H1 (cell line): Measurements from ENCODE around the gene DHX57. TPM values are rescaled to one million over a fixed set of nuclear protein-coding genes. Genes with fewer than 3 reads are reported as not detected.

Experiments
- CTCF ChIA-PET: fragments of 300-600 bp; sonication (Branson Sonifier 250); formaldehyde crosslinking; loops from one replicate; lab custom pipeline; 2021; ENCODE audit not compliant: partially characterized antibody; lab: Charles Lee
- POLR2A ChIA-PET: fragments of 300-600 bp; sonication (Branson Sonifier 250); formaldehyde crosslinking; loops from one replicate; lab custom pipeline; 2021; ENCODE audit warnings: inconsistent platforms; ENCODE audit not compliant: partially characterized antibody; lab: Charles Lee
- DNase-seq, 2 experiments: peaks; one replicate each; pipeline versions ENCODE4 v3.0.0 to v3.0.0-alpha.2; 2010 to 2022; ENCODE audit warnings: low spot score in 2 of 2, low read depth in 1 of 2, mixed read lengths in 1 of 2
- FAIRE-seq: peaks from 2 replicates; lab custom pipeline; 2011; peaks lifted over from hg19 to GRCh38; lab: Jason Lieb, UNC
- H2AFZ ChIP-seq: 2 replicates; pipeline ENCODE4 v1.8.1; 2012; ENCODE audit warnings: low read length, inconsistent platforms
- H2AK5ac ChIP-seq: 2 replicates; pipeline ENCODE4 v1.6.1; 2013; ENCODE audit warnings: low read depth, low read length
- H2BK120ac ChIP-seq: replicated peaks from 2 replicates; pipeline ENCODE3; 2013; ENCODE audit warnings: low read depth, low read length, inconsistent platforms
- H2BK12ac ChIP-seq: 2 replicates; pipeline ENCODE4 v1.6.1; 2013; ENCODE audit warnings: low read depth, low read length
- H2BK15ac ChIP-seq: 2 replicates; pipeline ENCODE4 v1.6.1; 2013; ENCODE audit warnings: low read length
- H2BK20ac ChIP-seq: 2 replicates; pipeline ENCODE4 v1.6.1; 2013; ENCODE audit warnings: low read length
- H2BK5ac ChIP-seq: 2 replicates; pipeline ENCODE4 v1.6.1; 2013; ENCODE audit warnings: low read depth, low read length
- H3K14ac ChIP-seq: 2 replicates; pipeline ENCODE4 v1.6.1; 2013; ENCODE audit warnings: inconsistent platforms; ENCODE audit not compliant: insufficient read length
- H3K18ac ChIP-seq: 2 replicates; pipeline ENCODE4 v1.6.1; 2013; ENCODE audit warnings: low read length; ENCODE audit errors: extremely low read depth
- H3K23ac ChIP-seq: 2 replicates; pipeline ENCODE4 v1.6.1; 2013; ENCODE audit warnings: inconsistent platforms; ENCODE audit not compliant: insufficient read length
- H3K23me2 ChIP-seq: 2 replicates; pipeline ENCODE4 v1.6.1; 2013; ENCODE audit warnings: low read depth, low read length
- H3K27ac ChIP-seq: 2 replicates; pipeline ENCODE4 v1.6.1; 2011; ENCODE audit warnings: low read depth, low read length, inconsistent platforms
- H3K27me3 ChIP-seq, 4 experiments: replicated peaks in 1 of 4; 1 replicate in 1 of 4; 2 replicates in 3 of 4; pipeline versions ENCODE4 v1.6.1 to v1.8.1; 2011 to 2013; ENCODE audit warnings: low read length in 3 of 4, mild to moderate bottlenecking in 3 of 4, inconsistent platforms in 2 of 4, mixed read lengths in 2 of 4, moderate library complexity in 1 of 4; ENCODE audit not compliant: control insufficient read depth in 3 of 4, insufficient read depth in 3 of 4; ENCODE audit errors: extremely low read depth in 1 of 4
- H3K36me3 ChIP-seq, 4 experiments: 2 replicates each; pipeline versions ENCODE4 v1.6.1 to v1.8.1; 2011 to 2013; ENCODE audit warnings: mild to moderate bottlenecking in 4 of 4, low read length in 3 of 4, moderate library complexity in 2 of 4, control low read depth in 1 of 4, inconsistent platforms in 1 of 4; ENCODE audit not compliant: insufficient read depth in 4 of 4, control insufficient read depth in 2 of 4
- H3K4ac ChIP-seq: replicated peaks from 2 replicates; pipeline ENCODE3; 2013; ENCODE audit warnings: low read length, low read depth, mixed read lengths, inconsistent platforms; ENCODE audit not compliant: insufficient read length
- H3K4me1 ChIP-seq, 4 experiments: replicated peaks in 1 of 4; 1 replicate in 1 of 4; 2 replicates in 3 of 4; pipeline versions ENCODE4 v1.6.1 to v1.8.1; 2011 to 2013; ENCODE audit warnings: low read length in 3 of 4, inconsistent platforms in 2 of 4, mixed read lengths in 1 of 4; ENCODE audit not compliant: insufficient read depth in 4 of 4, control insufficient read depth in 3 of 4
- H3K4me2 ChIP-seq, 2 experiments: 2 replicates each; pipeline versions ENCODE4 v1.6.1 to v1.8.1; 2011 to 2013; ENCODE audit warnings: low read depth in 2 of 2, low read length in 2 of 2, control low read depth in 1 of 2, inconsistent platforms in 1 of 2, mild to moderate bottlenecking in 1 of 2; ENCODE audit not compliant: insufficient read depth in 1 of 2
- H3K4me3 ChIP-seq, 4 experiments: fragments of 200-600, 300-600 bp in 1 of 4; sonication (generic), shearing (Covaris generic), sonication (Bioruptor Twin) in 1 of 4; 2 replicates each; pipeline versions ENCODE4 v1.5.1 to v1.8.1; 2011 to 2016; ENCODE audit warnings: low read length in 4 of 4, low read depth in 3 of 4, control low read depth in 2 of 4, inconsistent platforms in 2 of 4, mild to moderate bottlenecking in 2 of 4, mixed read lengths in 1 of 4, moderate library complexity in 1 of 4; ENCODE audit not compliant: insufficient read depth in 2 of 4; ENCODE audit errors: extremely low read depth in 1 of 4
- H3K56ac ChIP-seq: replicated peaks from 2 replicates; pipeline ENCODE3; 2013; ENCODE audit warnings: low read depth, mild to moderate bottlenecking, mixed read lengths, low read length, inconsistent platforms; ENCODE audit not compliant: insufficient read length
- H3K79me1 ChIP-seq: 2 replicates; pipeline ENCODE4 v1.6.1; 2013; ENCODE audit warnings: low read depth, low read length, control low read depth
- H3K79me2 ChIP-seq, 2 experiments: 2 replicates each; pipeline versions ENCODE4 v1.6.1 to v1.8.1; 2012 to 2013; ENCODE audit warnings: low read length in 2 of 2, mild to moderate bottlenecking in 2 of 2, inconsistent platforms in 1 of 2; ENCODE audit not compliant: insufficient read depth in 2 of 2, control insufficient read depth in 1 of 2
- H3K9ac ChIP-seq, 4 experiments: replicated peaks in 1 of 4; 1 replicate in 1 of 4; 2 replicates in 3 of 4; pipeline versions ENCODE4 v1.6.1 to v1.8.1; 2011 to 2013; ENCODE audit warnings: low read depth in 3 of 4, low read length in 3 of 4, control low read depth in 2 of 4, mild to moderate bottlenecking in 2 of 4, moderate library complexity in 2 of 4, inconsistent platforms in 1 of 4; ENCODE audit errors: extremely low read depth in 1 of 4
- H3K9me3 ChIP-seq, 2 experiments: 2 replicates each; pipeline versions ENCODE4 v1.6.1 to v1.8.1; 2012 to 2013; ENCODE audit warnings: mild to moderate bottlenecking in 2 of 2, moderate library complexity in 2 of 2, control low read depth in 1 of 2, inconsistent platforms in 1 of 2, low read depth in 1 of 2, low read length in 1 of 2, mixed read lengths in 1 of 2; ENCODE audit not compliant: insufficient read depth in 2 of 2
- H4K20me1 ChIP-seq, 2 experiments: replicated peaks in 1 of 2; 2 replicates each; pipeline versions ENCODE3 to v1.8.1; 2011 to 2013; ENCODE audit warnings: inconsistent platforms in 2 of 2, low read length in 2 of 2, mild to moderate bottlenecking in 1 of 2; ENCODE audit not compliant: insufficient read depth in 2 of 2, control insufficient read depth in 1 of 2
- H4K5ac ChIP-seq: 2 replicates; pipeline ENCODE4 v1.6.1; 2013; ENCODE audit warnings: low read length, low read depth, mixed read lengths, inconsistent platforms; ENCODE audit not compliant: insufficient read length
- H4K8ac ChIP-seq: 2 replicates; pipeline ENCODE4 v1.8.0; 2013; ENCODE audit warnings: mild to moderate bottlenecking, moderate library complexity, low read length, inconsistent platforms; ENCODE audit not compliant: insufficient read depth; ENCODE audit errors: extremely low read depth
- H4K91ac ChIP-seq: replicated peaks from 2 replicates; pipeline ENCODE3; 2013; ENCODE audit warnings: low read length, mixed read lengths, inconsistent platforms; ENCODE audit not compliant: insufficient read length
- CBX8 ChIP-seq: fragments of 300-800, 300-1000 bp; sonication (generic); IDR thresholded peaks from 2 replicates; pipeline ENCODE4 v1.7.1; 2016; ENCODE audit warnings: low read depth, low read length, borderline replicate concordance
- CTBP2 ChIP-seq: IDR thresholded peaks from 2 replicates; pipeline ENCODE4 v1.7.0; 2011; ENCODE audit warnings: borderline replicate concordance, mild to moderate bottlenecking, moderate library complexity, mixed read lengths, low read length; ENCODE audit not compliant: insufficient read depth, insufficient read length
- KDM1A ChIP-seq: fragments of 200-600, 300-600 bp; sonication (generic); IDR thresholded peaks from 2 replicates; pipeline ENCODE4 v1.7.1; 2016; ENCODE audit warnings: mild to moderate bottlenecking, low read length, borderline replicate concordance
- KDM4A ChIP-seq: IDR thresholded peaks from one replicate; pipeline ENCODE4 v1.7.1; 2012; ENCODE audit warnings: low read depth, mild to moderate bottlenecking, moderate library complexity, low read length, inconsistent platforms; ENCODE audit not compliant: severe bottlenecking
- POLR2AphosphoS5 ChIP-seq: IDR thresholded peaks from 2 replicates; pipeline ENCODE4 v1.6.1; 2011; ENCODE audit warnings: low read depth, low read length
- RFX5 ChIP-seq: IDR thresholded peaks from 2 replicates; pipeline ENCODE4 v1.6.1; 2011; ENCODE audit warnings: low read depth, low read length, improper control_type of control experiment, borderline replicate concordance
- SRF ChIP-seq: IDR thresholded peaks from 2 replicates; pipeline ENCODE4 v1.6.1; 2011; ENCODE audit warnings: mild to moderate bottlenecking, low read depth, low read length, moderate library complexity
- USF2 ChIP-seq: IDR thresholded peaks from 2 replicates; pipeline ENCODE4 v1.6.1; 2011; ENCODE audit warnings: low read length, improper control_type of control experiment
- WGBS, 2 experiments: shearing (Covaris generic) in 1 of 2; methylation state at CpG; one replicate each; pipeline versions ENCODE4 v1.1.6 to v1.1.7; 2013 to 2015; ENCODE audit warnings: low lambda C conversion rate in 2 of 2, mixed read lengths in 2 of 2, inconsistent platforms in 1 of 2, low coverage in 1 of 2, missing lambda C conversion rate in 1 of 2; ENCODE audit not compliant: insufficient replicate concordance in 2 of 2, insufficient coverage in 1 of 2, insufficient read length in 1 of 2; ENCODE audit errors: extremely low coverage in 1 of 2, missing lambda C conversion rate in 1 of 2; 5-methylcytosine and 5-hydroxymethylcytosine counted together
- polyA plus RNA-seq, 7 experiments: library from polyadenylated mRNA; depleted of rRNA in 3 of 7; stranded (reverse) in 5 of 7; unstranded in 2 of 7; fragments of >200 nt in 5 of 7; fragments of 200-250 nt in 2 of 7; gene quantifications; 1 replicate in 5 of 7; 2 replicates in 1 of 7; 4 replicates in 1 of 7; pipeline versions ENCODE4 v1.2.1 to v1.2.3, GENCODE V29; 2011 to 2013; ENCODE audit warnings: missing spikeins in 2 of 7, mixed read lengths in 2 of 7
- total RNA-seq: library from RNA; stranded (reverse); fragmentation: NEBNext Ultra II Directional; extraction: Animal tissue kit (Norgen Biotek cat#: 25700); gene quantifications from 2 replicates; pipeline ENCODE4 v1.2.1, GENCODE V29; 2021

The DHX57 gene
- total and polyA plus RNA-seq, 2 of the 8 experiments (the other 6 are each of a cell fraction or from before 2014, with no cell fraction given) = 10.7 to 32.9 TPM

- H3K9ac ChIP-seq = no peak overlapping the region
- no peaks in the 10 kb centered on the region for H3K27me3 ChIP-seq
- H4K91ac ChIP-seq = no peak overlapping the region
- no peak overlapping the region for H2BK5ac ChIP-seq
- no peak overlapping the region for H3K56ac ChIP-seq
- H3K4me2 ChIP-seq = no peak overlapping the region
- no peak overlapping the region for H3K4me3 ChIP-seq
- POLR2A ChIA-PET = interaction anchor here (0.8 kb wide), 1 partner anchor 87 kb away, joined by 3 read pairs; no protein-coding TSS in a partner anchor
- H4K8ac ChIP-seq = no peak overlapping the region
- H3K23ac ChIP-seq = no peak overlapping the region
- H3K4ac ChIP-seq = no peak overlapping the region
- no peak for FAIRE-seq
- CTCF ChIA-PET = interaction anchor here (0.6 to 2.3 kb wide), 6 partner anchors 10 to 77 kb away, joined by 3 to 11 read pairs (median 4); no protein-coding TSS in a partner anchor
- no peaks in the 10 kb centered on the region for H3K4me1 ChIP-seq
- H3K14ac ChIP-seq = no peak overlapping the region
- H3K36me3 ChIP-seq = peaks cover 2 to 18% (median 7%) of the 10 kb centered on the region in 4 experiments; a peak in 6 of 8 replicates
- DNase-seq = no peak
- H2AFZ ChIP-seq = no peak overlapping the region
- TF ChIP-seq CTBP2 = no peak
- TF ChIP-seq KDM4A = no peak
- TF ChIP-seq KDM1A = no peak
- no peak for TF ChIP-seq RFX5
- TF ChIP-seq CBX8 = no peak
- no peak for TF ChIP-seq SRF
- no peak for TF ChIP-seq POLR2AphosphoS5
- no peak for TF ChIP-seq USF2
- TF ChIP-seq, all 59 proteins: peak for 0
- H3K27ac ChIP-seq = no peak overlapping the region
- H2BK120ac ChIP-seq = no peak overlapping the region
- no peak overlapping the region for H2BK20ac ChIP-seq
- no peak overlapping the region for H3K18ac ChIP-seq
- H2AK5ac ChIP-seq = no peak overlapping the region
- H4K20me1 ChIP-seq = no peaks in the 10 kb centered on the region
- no peaks in the 10 kb centered on the region for H3K79me2 ChIP-seq
- H2BK12ac ChIP-seq = no peak overlapping the region
- 92% methylated on average over 3 of the region's 3 CpGs; no CpG with 5 or more reads in 1 of the 2 experiments for WGBS, 2 experiments
- no peak overlapping the region for H2BK15ac ChIP-seq
- no peaks in the 10 kb centered on the region for H3K9me3 ChIP-seq
- H4K5ac ChIP-seq = no peak overlapping the region
- H3K79me1 ChIP-seq = no peaks in the 10 kb centered on the region
- H3K23me2 ChIP-seq = no peaks in the 10 kb centered on the region
These were observed 39.7 kb downstream of the DHX57 start for GRCh38 chr2:38835990-38836389.
